Measurements from ENCODE around the gene KYNU. TPM values are rescaled to one million over a fixed set of nuclear protein-coding genes. Genes with fewer than 3 reads are reported as not detected.

Gene KYNU
- total and polyA plus RNA-seq, 2 experiments from 2014 or later: 7.6 to 13.1 TPM

GRCh38 chr2:143026411-143027054 lies 149.1 kb downstream of the KYNU start:
- H3K36me3 ChIP-seq (replicated peaks; ENCODE audit: insufficient read depth, low read depth): no peaks in the 10 kb centered on the region
- no peaks in the 10 kb centered on the region for H3K9me3 ChIP-seq (ENCODE audit: low read depth)
- peak overlapping the region; percentile 76 for H3K4me2 ChIP-seq
- no peaks in the 10 kb centered on the region for H4K20me1 ChIP-seq (ENCODE audit: insufficient read depth, poor library complexity, severe bottlenecking)
- WGBS (ENCODE audit: low lambda C conversion rate, missing lambda C conversion rate): 18% methylated on average over 28 of the region's 28 CpGs
- H3K4me3 ChIP-seq: no peak overlapping the region
- DNase-seq (ENCODE audit: low spot score): peak; percentile 6
- H2AFZ ChIP-seq: peak overlapping the region; percentile 10
- H3K27me3 ChIP-seq: peaks cover 18% of the 10 kb centered on the region
- H3K4me1 ChIP-seq (ENCODE audit: insufficient read depth): no peaks in the 10 kb centered on the region
- no peak overlapping the region for H3K27ac ChIP-seq
- TF ChIP-seq EZH2 (IDR thresholded peaks at IDR 0.05; ENCODE audit: borderline replicate concordance): no peak
- no peak for TF ChIP-seq EZH2phosphoT487 (IDR thresholded peaks at IDR 0.05; ENCODE audit: low read depth, severe bottlenecking, unreplicated experiment)
- TF ChIP-seq, protein P1, sequence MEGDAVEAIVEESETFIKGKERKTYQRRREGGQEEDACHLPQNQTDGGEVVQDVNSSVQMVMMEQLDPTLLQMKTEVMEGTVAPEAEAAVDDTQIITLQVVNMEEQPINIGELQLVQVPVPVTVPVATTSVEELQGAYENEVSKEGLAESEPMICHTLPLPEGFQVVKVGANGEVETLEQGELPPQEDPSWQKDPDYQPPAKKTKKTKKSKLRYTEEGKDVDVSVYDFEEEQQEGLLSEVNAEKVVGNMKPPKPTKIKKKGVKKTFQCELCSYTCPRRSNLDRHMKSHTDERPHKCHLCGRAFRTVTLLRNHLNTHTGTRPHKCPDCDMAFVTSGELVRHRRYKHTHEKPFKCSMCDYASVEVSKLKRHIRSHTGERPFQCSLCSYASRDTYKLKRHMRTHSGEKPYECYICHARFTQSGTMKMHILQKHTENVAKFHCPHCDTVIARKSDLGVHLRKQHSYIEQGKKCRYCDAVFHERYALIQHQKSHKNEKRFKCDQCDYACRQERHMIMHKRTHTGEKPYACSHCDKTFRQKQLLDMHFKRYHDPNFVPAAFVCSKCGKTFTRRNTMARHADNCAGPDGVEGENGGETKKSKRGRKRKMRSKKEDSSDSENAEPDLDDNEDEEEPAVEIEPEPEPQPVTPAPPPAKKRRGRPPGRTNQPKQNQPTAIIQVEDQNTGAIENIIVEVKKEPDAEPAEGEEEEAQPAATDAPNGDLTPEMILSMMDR (IDR thresholded peaks at IDR 0.05; ENCODE audit: poor library complexity): no peak
- H3K9me2 ChIP-seq (replicated peaks; ENCODE audit: insufficient read depth): no peaks in the 10 kb centered on the region
- H3K79me2 ChIP-seq: no peaks in the 10 kb centered on the region

- Histone ChIP-seq H3K27ac (no peak overlapping the region), H2AFZ (no peak overlapping the region), H4K20me1 (ENCODE audit: insufficient read depth, poor library complexity, severe bottlenecking) (no peaks in the 10 kb centered on the region), H3K27me3 (peaks cover 18% of the 10 kb centered on the region), H3K79me2 (no peaks in the 10 kb centered on the region), H3K4me2 (no peak overlapping the region), H3K9me3 (ENCODE audit: low read depth) (no peaks in the 10 kb centered on the region), H3K4me1 (ENCODE audit: insufficient read depth) (no peaks in the 10 kb centered on the region), H3K9me2 (replicated peaks; ENCODE audit: insufficient read depth) (no peaks in the 10 kb centered on the region), H3K4me3 (no peak overlapping the region), H3K36me3 (replicated peaks; ENCODE audit: insufficient read depth, low read depth) (no peaks in the 10 kb centered on the region)
- DNase-seq (ENCODE audit: low spot score): no peak
- 93% methylated on average over 2 of the region's 2 CpGs for WGBS (ENCODE audit: low lambda C conversion rate, missing lambda C conversion rate)
- TF ChIP-seq EZH2phosphoT487 (IDR thresholded peaks at IDR 0.05; ENCODE audit: low read depth, severe bottlenecking, unreplicated experiment) (no peak), EZH2 (IDR thresholded peaks at IDR 0.05; ENCODE audit: borderline replicate concordance) (no peak)
- TF ChIP-seq, protein P1 (IDR thresholded peaks at IDR 0.05; ENCODE audit: poor library complexity): no peak
Observed at GRCh38 chr2:143029141-143029540, 151.7 kb downstream of the KYNU start.

DNA sequence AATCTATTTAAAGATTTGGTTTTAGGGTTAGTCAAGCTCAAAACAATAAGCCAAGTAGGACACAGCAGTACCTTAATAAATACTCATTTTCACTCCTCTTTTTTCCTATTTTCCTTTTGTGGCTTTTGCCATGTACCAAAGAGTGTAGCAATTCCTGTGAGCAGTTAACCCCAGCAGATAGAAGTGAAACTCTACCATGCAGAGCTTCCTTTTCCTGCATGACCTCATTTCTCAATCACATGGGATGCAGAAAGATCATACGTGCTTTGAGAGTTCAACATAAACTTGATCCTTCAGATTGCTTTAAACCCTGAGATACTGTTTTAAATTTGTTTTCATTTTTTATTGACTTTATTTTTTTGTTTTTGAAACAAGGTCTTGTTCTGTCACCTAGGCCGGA lies 152.7 kb downstream of the KYNU start:
- 89% methylated on average over 2 of the region's 2 CpGs for WGBS (ENCODE audit: low lambda C conversion rate, missing lambda C conversion rate)
- Histone ChIP-seq H3K9me2 (replicated peaks; ENCODE audit: insufficient read depth) (no peaks in the 10 kb centered on the region), H3K36me3 (replicated peaks; ENCODE audit: insufficient read depth, low read depth) (no peaks in the 10 kb centered on the region), H3K79me2 (no peaks in the 10 kb centered on the region), H3K4me2 (no peak overlapping the region), H3K27ac (no peak overlapping the region), H4K20me1 (ENCODE audit: insufficient read depth, poor library complexity, severe bottlenecking) (no peaks in the 10 kb centered on the region), H3K9me3 (ENCODE audit: low read depth) (no peaks in the 10 kb centered on the region), H3K27me3 (peaks cover 18% of the 10 kb centered on the region), H3K4me3 (no peak overlapping the region), H2AFZ (no peak overlapping the region), H3K4me1 (ENCODE audit: insufficient read depth) (no peaks in the 10 kb centered on the region)
- no peak for DNase-seq (ENCODE audit: low spot score)
- TF ChIP-seq, protein P1 (IDR thresholded peaks at IDR 0.05; ENCODE audit: poor library complexity): no peak
- TF ChIP-seq EZH2phosphoT487 (IDR thresholded peaks at IDR 0.05; ENCODE audit: low read depth, severe bottlenecking, unreplicated experiment): no peak

Data from hepatocyte (in vitro differentiated cells).